NCI-H2196 (cell line): Measurements from ENCODE around the gene COL5A2.

Experiments used
- DNase-seq: peaks from one replicate; lab custom pipeline; 2025; ENCODE audit not compliant: unreplicated experiment; lab: John Stamatoyannopoulos, UW

The COL5A2 gene

DNA sequence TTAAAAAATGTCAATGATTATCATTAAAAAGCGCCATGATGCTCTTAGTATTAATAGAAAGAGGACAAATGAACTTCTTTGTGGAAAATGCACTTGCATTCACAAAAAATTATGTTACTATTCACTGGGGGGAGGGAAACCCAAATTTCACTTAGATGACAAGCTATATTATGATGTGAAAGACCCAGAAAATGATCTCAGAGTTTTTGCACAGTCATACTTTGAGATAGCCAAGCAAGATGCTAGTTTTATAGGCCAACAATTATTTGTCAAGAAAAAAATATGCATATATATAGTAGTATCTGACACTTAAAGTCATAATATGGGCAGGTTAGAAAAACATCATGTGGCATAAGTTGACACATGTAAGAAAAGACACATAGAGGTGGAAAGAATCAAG lies 31.6 kb downstream of the COL5A2 start:
- no peak for DNase-seq

DNA sequence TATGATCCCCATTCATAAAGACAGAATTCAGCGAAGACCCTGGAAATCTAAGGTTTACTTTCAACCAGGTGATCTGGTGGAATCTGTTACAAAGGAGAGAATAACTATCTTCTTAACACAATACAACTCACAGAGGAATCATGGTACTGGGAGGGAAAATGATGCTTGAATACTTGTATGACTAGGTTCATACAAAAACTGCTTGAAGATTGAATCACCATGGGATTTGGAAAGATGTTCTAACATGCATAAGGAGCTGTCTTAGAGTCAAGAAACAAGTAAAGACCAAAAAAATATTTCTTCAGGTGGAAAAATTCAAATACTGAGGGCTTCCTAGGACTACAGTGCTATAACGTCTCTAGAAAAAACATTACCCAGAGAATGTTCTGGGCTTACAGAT lies 32.2 kb downstream of the COL5A2 start:
- DNase-seq, result no peak

DNA sequence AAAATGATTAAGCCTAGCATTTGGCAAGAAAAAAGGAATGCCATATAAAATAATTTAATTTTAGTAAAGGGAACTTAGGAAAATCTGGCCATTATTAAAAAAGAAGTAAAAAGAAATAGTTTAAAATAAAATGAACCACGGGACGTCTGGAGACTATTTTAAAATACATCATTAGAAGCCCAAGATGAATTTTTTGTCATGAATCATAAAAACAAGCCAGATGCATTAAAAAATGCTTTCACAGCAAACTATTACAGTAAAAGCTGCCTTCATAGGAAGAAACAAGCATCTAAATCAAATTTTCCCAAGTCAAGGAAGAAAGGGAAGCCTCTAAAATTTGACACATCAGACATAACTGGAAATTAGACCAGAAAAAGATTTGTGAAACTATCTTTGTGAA lies 33.0 kb downstream of the COL5A2 start:
- DNase-seq, result no peak

DNA sequence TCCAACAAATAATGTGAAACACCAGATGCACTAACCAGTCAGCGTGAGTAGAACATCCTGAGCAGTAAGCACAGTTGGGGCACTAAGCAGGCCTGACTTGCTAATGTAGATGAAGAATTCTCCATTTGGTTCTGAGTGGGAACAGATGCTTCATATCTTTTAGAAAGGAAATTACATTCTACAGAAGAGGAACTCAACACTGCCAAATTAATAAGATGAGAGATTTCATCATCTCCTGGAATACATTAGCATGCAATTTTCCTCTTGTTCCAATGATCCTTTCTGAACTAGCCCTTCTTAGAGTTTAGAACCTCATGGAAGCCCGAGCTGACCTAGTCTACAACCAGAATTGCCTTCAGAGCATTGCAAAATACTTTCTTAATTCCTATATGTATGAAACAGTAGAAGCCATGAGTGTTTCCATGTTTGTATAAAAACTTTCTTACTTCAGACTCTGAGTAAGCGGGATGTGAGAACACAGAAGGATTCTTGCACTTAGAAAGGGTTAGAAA lies 34.8 kb downstream of the COL5A2 start:
- no peak for DNase-seq

DNA sequence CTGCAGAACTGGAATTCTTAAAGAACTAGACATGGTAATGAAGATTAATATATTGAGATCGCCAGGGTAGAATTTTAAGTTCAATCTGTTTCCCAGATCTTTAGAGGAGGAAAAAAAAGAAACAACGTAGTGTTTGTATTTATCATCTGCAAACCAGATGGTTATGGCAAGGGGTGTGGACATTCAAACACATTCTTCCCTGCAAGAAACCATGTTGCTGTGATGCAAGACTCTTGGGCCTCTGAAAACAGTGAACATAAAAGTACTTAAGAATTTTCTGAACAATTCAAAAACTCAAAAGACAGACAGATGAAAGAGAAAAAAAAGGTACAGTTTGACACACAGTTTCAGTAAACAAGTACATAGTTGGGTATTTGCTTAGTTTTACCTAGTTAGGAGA lies 35.6 kb downstream of the COL5A2 start:
- no peak for DNase-seq

DNA sequence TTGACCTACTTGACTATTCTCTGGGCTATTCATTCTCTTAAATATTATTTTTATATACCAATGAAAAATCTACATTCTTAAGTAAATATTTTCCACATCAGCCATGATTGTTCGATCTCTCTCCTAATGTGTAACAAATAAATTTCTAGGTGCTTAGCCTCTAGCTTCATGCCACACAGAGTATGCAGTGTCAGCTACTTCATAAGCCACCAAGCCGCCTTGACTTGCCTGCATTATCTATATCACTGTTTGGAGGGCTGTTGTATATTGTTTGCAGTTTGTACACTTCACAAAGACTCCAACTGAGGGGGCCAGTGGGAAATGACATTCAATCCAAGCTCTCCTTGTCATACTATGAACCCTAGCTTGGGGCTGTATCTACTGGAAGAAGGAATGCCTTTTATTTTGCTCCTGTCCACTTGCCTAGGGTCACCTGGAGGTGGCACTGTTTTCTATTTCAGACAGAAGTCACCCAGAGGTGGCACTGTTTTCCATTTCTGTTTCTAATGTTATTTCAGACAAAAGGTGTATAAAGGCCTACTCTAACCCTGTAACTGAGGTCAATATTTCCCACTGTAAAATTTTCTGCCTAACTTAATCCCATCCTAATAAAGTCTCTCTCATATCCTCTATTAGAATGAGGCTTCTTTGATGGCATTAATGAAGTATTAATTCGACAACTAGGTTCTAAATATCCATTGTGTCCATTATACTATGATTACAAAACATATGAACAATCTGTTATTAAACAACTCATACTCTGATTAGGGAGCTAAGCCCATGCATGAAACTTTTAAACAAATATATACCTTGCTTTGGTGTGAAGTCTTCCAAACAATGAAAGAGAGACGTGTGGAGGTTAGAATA lies 36.4 kb downstream of the COL5A2 start:
- peak; percentile 2 for DNase-seq

DNA sequence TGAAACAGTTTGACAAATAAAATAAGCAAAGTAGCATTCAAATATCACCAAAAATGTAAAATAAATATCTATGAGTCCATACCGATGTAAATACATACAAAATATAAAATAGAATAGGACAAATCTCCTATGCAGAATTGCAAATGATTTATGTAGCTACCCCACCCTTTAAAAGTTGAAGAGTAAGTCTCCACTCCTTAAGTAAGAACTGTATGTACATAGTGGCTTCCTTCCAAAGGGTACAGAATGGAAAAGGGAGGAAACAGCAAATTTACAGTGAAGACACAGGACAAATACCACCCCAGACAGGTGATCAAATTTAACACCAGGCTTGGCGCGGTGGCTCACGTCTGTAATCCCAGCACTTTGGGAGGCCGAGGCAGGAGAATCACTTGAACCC lies 40.8 kb downstream of the COL5A2 start:
- no peak for DNase-seq

DNA sequence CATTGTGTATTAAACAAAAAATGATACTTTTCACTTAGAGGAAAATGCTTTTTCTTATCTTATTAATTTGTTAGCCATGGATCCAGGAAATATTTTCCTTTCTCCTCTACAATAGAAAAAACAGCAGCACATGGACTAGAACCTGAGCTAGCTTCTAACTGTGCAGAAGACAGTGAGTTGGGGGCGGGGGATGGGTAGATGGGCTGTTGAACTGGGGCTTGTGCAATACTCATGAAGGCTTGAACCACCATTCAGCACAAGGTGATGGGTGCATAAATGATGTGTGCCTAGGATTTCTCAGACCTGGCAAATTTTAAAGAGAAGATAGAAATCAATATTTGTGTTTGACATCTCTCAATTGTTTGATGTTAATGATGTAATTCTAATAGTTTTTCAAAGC lies 42.0 kb downstream of the COL5A2 start:
- DNase-seq, result no peak

DNA sequence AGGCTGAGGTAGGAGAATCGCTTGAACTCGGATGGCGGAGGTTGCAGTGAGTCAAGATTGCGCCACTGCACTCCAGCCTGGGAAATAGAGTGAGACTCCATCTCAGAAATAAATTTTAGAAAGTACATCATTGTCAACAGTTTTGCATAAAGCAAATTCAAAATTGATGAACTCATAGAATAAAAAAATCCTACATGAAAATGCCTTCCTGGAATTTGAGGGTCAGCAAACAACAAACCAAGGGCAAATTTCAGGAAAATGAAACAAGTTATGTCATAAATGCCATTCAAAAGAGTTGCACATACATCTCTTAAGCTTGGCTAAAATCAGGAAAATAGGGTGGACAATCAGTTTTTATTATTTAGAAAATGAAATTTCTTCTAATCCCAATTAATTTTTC lies 45.1 kb downstream of the COL5A2 start:
- no peak for DNase-seq

DNA sequence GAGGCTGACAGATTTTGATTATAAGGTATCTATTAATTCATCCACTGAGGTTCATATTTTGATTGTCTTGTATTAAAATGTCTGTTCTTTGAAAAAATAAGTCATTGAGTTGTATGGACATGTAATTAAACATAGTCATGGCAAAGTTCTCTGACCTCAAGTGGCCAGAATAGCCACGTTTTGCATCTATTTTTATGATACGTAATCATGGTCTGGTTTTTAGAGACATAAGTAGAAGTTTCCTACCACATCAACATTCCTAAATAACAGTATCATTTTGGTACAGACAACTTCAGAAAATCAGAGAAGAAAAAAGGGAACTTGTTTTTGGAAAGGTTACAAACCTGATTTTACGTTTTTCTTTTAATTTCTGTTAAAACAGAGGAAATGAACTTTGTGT lies 47.6 kb downstream of the COL5A2 start:
- DNase-seq, result no peak

DNA sequence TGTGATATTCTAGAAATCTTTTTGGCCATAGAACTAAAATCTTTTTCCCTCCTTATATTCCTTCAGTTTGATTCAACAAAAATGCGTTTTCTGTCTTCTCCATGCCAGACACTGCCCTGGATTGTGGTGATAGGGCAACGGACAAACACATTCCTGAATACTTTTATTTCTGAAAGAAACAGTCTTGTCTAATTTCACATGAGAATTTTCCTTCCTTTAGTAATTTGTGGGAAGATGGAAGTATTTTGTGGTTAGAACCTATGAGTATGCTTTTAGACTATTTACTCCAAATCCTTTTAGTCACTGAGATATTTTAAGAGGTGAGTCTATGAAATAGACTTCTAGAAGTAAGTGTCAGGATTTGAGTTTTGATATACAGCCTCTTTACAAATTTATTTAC lies 49.6 kb downstream of the COL5A2 start:
- DNase-seq, result no peak

DNA sequence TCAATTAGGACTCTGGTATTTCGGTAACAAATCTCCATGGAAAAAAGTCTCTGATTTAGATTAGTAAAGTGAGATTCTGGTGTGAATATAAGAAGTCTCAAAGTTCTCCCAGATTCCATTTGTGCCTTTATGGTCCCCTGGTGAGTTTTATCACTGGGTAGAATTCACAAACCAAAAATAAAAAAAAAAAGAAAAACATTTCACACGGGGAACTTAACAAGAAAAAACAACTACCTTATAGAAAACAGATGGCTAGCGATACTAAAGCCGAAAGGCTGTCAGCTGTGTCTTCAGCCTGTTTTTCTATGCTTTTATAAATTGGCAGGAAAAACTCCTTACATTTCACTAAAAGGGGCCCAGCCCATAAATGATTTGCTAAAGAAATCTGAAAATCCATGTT lies 50.6 kb downstream of the COL5A2 start:
- no peak for DNase-seq

DNA sequence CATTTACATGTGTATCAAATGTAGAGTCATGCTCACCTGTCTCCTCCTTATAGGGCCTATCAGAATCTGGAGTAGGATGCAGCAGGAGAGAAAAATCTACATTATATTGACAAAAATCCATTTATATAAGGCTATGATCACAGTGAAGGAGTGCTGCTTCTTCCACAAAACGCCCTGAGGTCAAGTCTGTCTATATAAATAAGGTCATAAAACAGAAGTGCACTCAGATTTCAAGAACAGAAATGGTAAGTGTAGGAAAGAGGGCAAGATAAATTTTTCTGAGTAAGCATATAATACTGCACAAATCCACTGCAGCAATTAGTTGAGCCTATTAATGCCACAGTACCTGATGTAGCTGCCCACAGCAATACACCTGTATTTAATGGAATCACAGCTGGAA lies 51.8 kb downstream of the COL5A2 start:
- no peak for DNase-seq

DNA sequence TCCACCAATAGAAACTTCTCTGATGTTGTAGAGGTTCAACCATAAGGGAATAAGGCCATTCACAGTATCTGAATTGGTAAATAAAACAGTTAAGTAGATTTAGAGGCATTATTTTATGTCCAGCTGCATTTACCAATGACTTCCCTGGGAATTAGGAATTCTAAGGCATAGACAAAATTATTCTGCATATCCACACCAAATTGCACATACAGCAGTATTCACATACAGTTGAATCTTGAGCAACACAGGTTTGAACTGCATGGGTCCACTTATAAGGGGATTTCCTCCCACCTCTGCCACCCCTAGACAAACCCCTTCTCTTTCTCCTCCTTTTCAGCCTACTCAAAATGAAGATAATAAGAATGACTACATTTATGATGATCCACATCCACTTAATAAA lies 54.4 kb downstream of the COL5A2 start:
- DNase-seq, result no peak

DNA sequence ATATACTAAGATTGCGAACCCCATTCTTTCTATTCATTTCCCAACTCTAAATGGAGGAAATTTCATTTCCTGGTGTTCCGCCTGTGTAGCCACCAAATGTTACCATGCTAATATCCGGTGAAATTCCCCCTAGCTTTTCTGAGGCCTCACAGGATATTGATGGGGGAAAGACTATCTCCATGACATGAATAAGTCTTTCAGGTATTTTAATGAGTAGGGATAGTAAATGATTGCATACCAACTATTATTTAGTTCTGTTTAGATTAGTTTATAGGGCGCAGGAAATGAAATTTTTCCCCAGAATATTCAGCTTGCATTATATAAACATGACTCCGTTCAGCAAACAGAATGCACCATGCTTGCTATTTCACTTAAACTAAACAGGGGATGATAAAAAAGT lies 55.4 kb downstream of the COL5A2 start:
- no peak for DNase-seq

DNA sequence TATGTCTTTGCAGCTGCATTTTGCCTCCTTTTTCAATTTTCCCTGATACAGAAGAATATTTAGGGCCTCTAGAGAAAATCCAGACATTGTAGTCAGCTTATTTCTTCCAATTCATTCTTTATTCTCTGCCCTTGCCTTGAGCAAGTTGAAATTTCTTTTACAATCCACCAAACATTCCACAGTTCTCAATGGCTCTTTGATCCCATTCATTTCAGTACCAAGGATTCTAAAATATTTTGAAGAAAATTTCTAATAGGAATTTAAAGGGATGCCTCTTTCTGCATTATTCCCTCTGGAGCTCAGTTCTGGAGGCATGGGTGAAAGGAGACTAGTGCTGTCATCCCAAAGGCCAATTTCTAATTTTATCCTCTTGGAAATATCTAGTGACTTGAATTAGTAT lies 61.2 kb downstream of the COL5A2 start:
- DNase-seq, result no peak

DNA sequence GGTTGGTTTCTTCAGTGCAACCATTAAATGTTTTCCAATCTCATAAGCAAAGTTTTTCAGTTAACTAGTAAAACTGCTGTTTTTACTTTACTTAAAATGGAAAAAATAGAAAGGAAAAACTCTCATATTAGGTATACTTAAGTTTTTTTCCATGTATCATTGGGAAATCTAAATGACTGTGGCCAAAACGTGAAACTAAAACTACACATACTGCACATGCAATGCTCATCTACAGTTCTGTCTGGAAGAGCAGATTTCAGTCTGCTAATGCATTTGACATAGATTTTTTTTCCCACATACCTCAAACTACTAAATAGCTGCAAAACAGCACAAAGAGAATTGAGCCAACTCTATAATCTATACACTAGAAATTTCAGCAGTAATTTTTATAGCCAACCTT lies 62.6 kb downstream of the COL5A2 start:
- no peak for DNase-seq

DNA sequence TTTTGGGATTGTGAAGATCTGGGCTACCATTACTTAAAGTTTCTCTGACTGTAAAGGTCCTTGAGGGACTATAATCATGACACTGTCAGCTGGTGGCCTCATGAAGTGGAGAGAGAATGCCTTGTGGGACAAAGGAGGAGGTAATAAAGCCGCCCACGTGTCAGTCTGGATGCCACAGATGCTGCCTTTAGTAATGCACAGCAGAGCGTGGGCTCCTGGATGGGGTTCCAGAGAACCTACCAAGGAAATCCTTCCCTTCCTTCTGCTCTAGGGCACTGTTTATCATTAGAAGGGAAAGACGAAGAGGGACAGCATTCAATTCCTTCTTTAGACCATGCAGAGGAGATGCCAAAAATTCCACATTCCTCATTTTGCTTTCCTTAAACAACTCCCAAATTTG lies 63.5 kb downstream of the COL5A2 start:
- DNase-seq, result no peak

DNA sequence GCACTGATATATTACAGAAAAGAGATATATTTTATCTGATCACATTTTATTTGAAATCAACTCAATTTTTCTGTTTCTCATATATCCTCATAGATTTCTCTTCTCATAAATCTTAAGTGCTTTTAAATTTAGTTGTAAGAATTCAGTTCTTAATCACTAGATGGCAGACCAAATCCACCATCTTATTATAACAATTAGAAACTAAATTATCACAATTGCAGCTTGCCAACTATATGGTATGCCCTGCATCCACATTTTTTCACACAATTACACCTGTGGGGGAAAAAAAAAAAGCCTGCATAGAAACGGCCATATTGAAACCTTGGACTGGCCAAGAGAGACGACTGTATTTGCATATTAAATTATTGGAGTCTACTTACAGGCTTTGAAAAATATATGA lies 64.4 kb downstream of the COL5A2 start:
- no peak for DNase-seq

DNA sequence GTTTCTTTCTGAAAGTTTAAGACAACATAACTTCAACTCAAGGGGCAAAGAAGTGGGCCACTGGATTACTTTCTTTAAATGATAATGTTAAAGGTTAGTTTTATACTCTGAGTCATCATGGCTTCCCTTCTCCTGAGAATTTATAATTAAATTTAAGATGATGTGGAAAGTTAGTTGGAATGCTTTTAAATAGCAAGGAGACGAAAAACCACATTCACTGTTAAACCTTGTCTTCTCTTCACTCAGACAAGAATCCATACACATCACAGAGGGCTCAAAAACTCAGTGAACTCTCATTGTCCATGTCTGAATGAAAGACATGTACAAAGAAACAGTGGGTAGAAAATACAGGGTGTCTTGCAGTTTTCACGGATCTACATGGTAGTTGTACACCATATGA lies 65.6 kb downstream of the COL5A2 start:
- no peak for DNase-seq

DNA sequence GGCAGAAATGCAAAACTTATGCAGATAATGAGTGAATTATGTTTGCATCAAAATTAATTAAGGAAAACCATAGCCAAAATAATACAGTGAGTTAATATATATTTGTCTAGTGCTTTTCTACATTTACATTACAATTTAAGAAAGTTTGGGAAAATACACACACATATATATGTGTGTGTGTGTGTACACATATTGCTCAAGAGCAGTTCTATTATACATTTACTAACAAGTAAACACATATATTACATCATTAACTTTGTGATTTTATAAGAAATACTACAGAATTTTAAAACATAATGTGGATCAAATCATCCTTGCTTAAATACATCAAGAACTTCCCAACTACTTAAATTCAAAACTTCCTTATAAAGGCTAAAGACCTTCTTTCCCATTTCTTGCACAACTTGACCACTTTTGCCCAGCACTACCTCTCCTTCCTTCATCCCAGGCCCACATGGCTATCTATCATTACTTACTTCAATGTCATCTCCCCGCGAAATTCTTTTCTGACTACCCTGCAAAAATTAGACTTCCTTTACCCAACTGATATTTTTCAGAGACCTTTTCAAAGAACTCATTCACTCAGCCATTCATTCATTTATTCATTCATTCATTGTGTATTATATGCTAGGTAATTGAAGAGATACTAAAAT lies 68.4 kb downstream of the COL5A2 start:
- DNase-seq, result no peak

DNA sequence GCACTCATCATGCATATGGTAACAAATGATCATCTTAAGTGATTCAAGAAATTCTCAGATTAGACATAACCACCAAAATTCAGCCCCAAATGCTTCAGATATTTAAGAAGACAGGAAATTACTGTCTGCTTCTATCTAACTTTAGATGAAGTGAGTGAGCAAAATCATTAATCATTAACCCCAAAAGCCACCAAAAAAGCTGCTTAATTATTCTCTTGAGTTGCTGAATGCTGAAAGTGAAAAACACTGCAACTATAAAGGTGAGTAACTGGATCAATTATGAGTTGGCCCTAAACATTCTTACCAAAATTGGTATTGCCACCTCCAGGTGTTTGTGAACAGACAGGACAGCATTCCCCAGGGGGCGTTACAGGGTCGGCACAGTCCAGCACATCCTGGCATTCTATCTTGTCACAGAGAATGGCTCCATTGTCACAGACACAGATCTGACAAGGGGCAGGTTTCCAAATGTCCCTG lies 69.6 kb downstream of the COL5A2 start:
- no peak for DNase-seq
